Stimulated activated CD8-positive, alpha-beta memory T cell treated with anti-CD3 and anti-CD28 coated beads, Interleukin-7, amount 100 ng/mL, for 4 hours (primary cell): ENCODE results near the gene SIL1.
"Not testable (repeated sequence)": the region's sequence is repeated elsewhere in the genome, so short reads cannot be mapped to it uniquely, and the experiment has no call there.

Experiments
- DNase-seq, 2 donors: peaks; one replicate each; pipeline ENCODE4 v3.0.0-alpha.2; 2020; ENCODE audit warnings: low read depth in 2 of 2

Gene SIL1

GRCh38 chr5:138926257-138926656, 271.9 kb downstream of the SIL1 start:
- DNase-seq = no peak

- DNase-seq = no peak
These were observed 273.0 kb downstream of the SIL1 start for GRCh38 chr5:138925090-138925635.

DNA sequence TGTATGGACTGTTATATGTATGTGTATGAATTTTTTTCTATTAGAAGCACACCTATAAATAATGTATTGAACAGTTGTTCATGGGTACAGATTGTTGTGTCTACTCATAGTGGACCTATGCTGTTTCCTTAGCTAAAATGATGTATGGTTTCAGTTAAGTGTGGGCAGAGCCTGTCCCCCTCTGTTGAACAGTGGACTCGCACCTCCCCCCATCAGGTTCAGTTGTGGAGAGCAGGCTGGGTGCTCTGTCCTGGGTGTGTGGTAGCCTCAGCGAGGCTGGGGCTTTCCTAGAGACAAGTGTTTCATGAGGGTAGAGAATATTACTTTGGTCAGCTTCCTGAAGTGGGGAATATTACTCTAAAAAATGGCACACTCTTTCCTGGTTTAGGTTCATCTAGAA, 275.7 kb downstream of the SIL1 start:
- DNase-seq = no peak

DNA sequence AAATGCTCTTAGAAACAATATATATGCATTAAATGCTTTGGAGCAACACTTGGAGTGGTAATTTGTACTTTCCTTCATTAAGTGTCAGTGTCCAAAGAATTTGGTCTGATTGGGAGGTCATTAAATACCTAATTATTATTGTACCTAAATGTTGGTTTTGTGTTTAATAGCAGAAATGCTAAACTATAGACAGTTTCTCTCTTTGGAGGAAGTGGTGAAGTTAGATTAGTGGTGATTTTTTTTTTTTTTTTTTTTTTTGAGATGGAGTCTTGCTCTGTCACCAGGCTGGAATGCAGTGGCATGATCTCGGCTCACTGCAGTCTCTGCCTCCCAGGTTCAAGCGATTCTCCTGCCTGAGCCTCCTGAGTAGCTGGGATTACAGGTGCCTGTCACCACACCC, 276.8 kb downstream of the SIL1 start:
- DNase-seq = not testable (repeated sequence)

GRCh38 chr5:138920181-138920580, 278.0 kb downstream of the SIL1 start:
- DNase-seq = no peak

- no peak for DNase-seq
These were observed 279.5 kb downstream of the SIL1 start for GRCh38 chr5:138918686-138919085.

- no peak for DNase-seq
These were observed 283.8 kb downstream of the SIL1 start for GRCh38 chr5:138914338-138914737.

DNA sequence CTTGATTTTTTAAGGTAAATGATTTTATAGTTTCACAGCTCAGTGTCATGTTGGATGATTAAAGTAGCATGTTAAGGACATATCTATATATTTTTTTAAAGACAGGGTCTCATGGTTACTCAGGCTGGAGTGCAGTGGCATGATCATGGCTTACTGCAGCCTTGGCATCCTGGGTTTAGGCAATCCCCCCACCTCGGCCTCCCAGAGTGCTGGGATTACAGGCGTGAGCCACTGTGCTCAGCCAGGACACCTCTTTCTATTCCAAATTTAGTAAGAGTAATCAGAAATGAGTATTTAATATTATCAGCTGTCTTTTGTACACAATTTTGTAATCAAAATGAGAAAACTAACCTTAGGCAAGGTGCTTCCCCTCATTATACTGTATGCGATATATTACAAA, 284.4 kb downstream of the SIL1 start:
- DNase-seq = no peak

- DNase-seq = no peak
These were observed 286.1 kb downstream of the SIL1 start for GRCh38 chr5:138912093-138912492.

GRCh38 chr5:138911441-138911840, 286.7 kb downstream of the SIL1 start:
- no peak for DNase-seq

- no peak for DNase-seq
These were observed 287.5 kb downstream of the SIL1 start for GRCh38 chr5:138910546-138911185.

DNA sequence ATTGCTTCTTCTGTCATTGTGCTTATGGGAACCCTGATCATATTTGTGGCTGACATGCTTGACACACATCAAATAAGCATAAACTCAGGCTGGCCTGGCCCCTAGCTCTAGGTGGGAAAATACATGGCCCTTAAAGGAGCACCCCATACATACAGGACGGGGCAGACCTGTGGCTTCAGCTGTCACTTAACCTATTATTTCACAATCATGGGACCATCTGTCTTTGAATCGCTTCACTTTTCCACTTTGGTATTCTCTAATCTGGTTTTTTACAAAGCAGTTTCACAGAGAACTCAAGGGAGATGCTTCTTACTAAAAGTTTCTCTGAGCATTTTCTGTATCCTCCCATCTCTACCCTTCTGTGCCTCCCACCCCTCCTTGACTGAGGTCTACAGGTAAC, 288.4 kb downstream of the SIL1 start:
- DNase-seq = no peak

DNA sequence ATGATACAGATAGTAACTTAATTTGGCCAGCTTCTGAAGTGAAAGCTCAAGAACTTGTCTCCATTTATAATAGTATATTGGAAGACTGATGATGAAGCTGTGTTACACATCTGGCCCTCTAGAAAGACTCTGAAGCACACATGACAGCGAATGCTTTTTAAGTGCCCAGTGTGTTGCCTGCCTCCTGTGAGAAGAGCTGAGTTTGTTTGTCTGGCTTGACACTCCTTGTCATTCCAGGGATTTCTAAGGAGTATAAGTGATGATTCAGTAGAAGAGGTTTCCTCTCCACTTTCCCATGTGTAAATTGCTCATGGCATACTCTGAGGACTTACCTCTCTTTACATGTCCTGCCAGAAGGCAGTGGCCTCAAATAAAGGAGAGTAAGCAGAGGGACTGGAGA, 292.6 kb downstream of the SIL1 start:
- DNase-seq = no peak

GRCh38 chr5:138903130-138903775, 294.9 kb downstream of the SIL1 start:
- DNase-seq = no peak

DNA sequence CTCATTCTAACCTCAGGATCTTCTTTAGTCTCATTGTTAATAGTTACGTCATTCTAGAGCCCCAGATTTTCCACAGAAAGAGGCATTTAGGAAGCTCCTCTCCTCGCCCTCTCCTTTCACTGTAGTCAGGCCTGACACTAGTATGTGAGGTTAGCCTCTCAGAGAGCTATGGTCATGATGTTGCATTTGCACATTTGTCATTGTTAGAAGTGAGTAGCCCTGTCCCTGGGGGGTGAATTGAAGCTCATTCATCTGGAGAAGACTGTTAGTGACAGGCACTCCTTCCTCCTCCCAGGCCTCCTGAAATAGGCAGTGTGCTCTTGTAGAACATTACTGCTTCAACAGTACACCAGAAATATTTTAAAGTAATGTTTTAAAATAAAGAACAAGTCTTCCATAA, 296.5 kb downstream of the SIL1 start:
- DNase-seq = no peak

- no peak for DNase-seq
These were observed 297.7 kb downstream of the SIL1 start for GRCh38 chr5:138900281-138900965.

DNA sequence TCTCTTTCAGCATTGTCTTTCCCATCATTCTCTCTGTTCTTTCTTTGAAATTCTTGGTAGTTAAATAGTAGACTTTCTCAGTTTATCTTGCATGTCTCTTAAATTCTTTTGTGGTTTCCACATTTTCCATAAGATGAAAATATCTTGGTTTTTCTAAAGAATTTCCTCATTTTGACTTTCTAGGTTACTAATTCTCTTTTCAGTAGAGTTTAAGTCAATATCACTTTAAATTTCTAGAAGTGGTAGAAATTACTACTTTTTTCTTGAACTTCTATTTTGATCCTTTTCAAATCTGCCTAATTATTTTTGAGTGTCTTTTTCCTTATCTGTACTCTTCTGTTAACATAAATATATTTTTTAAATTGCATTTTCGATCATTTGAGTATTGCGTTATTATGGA, 299.4 kb downstream of the SIL1 start:
- no peak for DNase-seq

DNA sequence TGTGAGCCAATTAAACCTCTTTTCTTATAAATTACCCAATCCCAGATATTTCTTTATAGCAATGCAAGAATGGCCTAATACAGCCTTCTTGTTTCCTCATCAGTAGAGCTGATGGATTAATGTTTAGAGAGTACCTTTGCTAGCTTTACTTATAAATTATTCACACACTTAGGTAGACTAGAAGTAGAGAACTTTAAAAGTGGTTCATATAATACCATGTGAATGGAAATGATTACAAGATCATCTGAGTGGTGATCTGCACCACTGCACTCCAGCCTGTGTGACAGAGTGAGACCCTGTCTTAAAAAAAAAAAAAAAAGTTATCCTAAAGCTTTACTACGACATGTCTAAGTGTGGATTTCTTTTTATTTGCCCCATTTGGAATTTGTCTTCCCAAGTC, 299.9 kb downstream of the SIL1 start:
- DNase-seq = no peak
